IgD-negative memory B cell (primary cell): ENCODE results near the gene CAMK2G. TPM values are rescaled to one million over a fixed set of nuclear protein-coding genes. Genes with fewer than 3 reads are reported as not detected.

ENCODE experiments used
- H3K27ac Mint-ChIP-seq, 3 donors: one replicate each; pipeline ENCODE4 v1.8.0; 2020 to 2022; ENCODE audit warnings: mild to moderate bottlenecking in 3 of 3, mixed read lengths in 3 of 3, moderate library complexity in 1 of 3
- H3K27me3 Mint-ChIP-seq: one replicate; pipeline ENCODE4 v1.8.0; 2021; ENCODE audit warnings: mixed read lengths
- H3K36me3 Mint-ChIP-seq: one replicate; pipeline ENCODE4 v1.8.0; 2020; ENCODE audit warnings: mild to moderate bottlenecking, mixed read lengths
- H3K4me1 Mint-ChIP-seq, 3 donors: one replicate each; pipeline ENCODE4 v1.8.0; 2020 to 2022; ENCODE audit warnings: mixed read lengths in 3 of 3, mild to moderate bottlenecking in 1 of 3
- H3K4me3 Mint-ChIP-seq, 4 donors: one replicate each; pipeline ENCODE4 v1.8.0; 2020 to 2022; ENCODE audit warnings: mild to moderate bottlenecking in 4 of 4, mixed read lengths in 4 of 4, moderate library complexity in 3 of 4
- H3K9me3 Mint-ChIP-seq, 3 donors: one replicate each; pipeline ENCODE4 v1.8.0; 2020 to 2021; ENCODE audit warnings: mixed read lengths in 3 of 3, mild to moderate bottlenecking in 1 of 3
- polyA plus RNA-seq: library from polyadenylated mRNA; unstranded; fragments of 300-500 nt; fragmentation: Illumina TruSeq; gene quantifications from one replicate; pipeline ENCODE4 v1.2.3, GENCODE V29; 2021

Gene CAMK2G
- polyA plus RNA-seq, 1 donor from 2014 or later: 7.2 TPM

DNA sequence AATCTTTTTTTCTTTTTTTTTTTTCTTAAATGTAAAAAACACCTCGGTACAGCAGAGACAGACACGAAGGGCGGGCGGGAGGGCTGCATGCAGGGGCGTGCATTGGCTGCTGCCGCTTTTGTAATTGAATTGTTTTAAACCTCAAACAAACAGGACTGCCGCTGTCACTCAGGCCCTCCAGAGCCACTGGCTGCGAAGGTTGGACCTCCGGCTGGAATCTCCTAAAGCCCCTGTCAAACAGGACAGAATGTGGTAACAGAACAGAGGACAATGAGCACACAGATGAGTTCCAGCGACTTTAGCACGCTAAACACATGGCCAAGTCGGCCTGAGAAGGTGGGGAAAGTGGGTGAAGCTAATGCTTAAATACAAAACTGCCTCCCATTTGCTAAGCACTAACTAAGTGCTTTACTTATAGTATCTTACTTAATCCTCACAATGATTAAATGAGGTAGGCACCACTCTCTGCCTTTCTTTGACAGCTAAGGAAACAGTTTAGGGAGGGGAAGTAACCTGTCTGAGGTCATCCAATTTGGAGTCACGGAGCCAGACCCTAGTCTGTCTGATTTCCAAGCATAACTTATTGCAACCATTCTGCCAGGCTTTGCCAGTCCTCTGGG is 60.0 kb downstream of the CAMK2G start:
- H3K4me1 Mint-ChIP-seq: peaks cover 1 to 10% (median 5%) of the 10 kb centered on the region in 3 donors
- H3K4me3 Mint-ChIP-seq: peak overlapping the region in 1 of 4 donors; percentile 17
- H3K27me3 Mint-ChIP-seq: no peaks in the 10 kb centered on the region
- peaks cover 2% of the 10 kb centered on the region for H3K36me3 Mint-ChIP-seq
- peak overlapping the region in 1 of 3 donors; percentile 32 for H3K27ac Mint-ChIP-seq
- H3K9me3 Mint-ChIP-seq: no peaks in the 10 kb centered on the region

DNA sequence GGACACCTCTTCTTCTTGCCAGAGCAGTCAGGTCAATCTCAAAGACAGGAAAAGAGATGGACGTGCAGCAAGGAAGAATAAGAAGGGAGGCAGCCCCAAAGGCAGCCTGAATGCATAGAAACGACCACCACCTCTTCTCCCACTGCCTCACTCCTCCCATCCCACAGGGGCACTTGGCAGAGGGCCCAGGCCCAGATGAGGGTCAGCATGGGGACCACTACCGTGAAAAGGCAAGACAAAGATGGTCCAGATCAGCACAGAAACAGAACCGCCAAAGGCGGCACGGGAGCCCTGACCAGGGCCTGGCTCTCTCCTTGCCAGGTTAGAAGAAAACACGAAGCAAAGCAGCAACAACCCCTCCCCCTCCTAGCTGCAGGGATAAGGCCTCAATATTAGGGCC is 61.0 kb downstream of the CAMK2G start:
- Mint-ChIP-seq H3K36me3 (peaks cover 2% of the 10 kb centered on the region), H3K27ac (peak overlapping the region in 2 of 3 donors; percentile 64 to 93)

DNA sequence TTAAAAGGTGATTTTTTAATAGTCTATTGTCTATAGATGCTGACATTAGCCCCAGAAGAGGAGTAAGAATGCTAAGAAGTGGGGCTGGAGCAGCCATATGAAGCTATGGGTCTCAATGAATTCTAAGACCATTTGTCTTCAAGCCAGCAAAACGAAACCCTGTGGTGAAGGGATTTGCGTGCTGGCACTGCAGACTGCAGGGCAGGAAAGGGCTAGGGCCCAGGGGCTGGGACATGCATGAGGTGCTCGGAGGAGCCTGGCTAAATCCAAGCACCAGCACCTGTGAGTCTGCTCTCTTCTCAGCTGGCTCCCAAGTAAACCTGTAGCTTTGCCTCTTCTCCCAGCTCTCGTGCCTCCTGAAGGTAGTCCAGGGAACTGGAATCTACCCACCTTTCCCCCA is 61.7 kb downstream of the CAMK2G start:
- no peaks in the 10 kb centered on the region for H3K27me3 Mint-ChIP-seq
- peaks cover 2% of the 10 kb centered on the region for H3K36me3 Mint-ChIP-seq
- H3K4me3 Mint-ChIP-seq: peak overlapping the region in 3 of 4 donors; percentile 67 to 85 (median 72)
- peaks cover 9 to 18% (median 13%) of the 10 kb centered on the region in 3 donors for H3K4me1 Mint-ChIP-seq
- no peaks in the 10 kb centered on the region for H3K9me3 Mint-ChIP-seq
- peak overlapping the region; percentile 35 to 93 (median 83) for H3K27ac Mint-ChIP-seq

More for the DNA sequence above, 61.0 kb downstream of the CAMK2G start:
- H3K27me3 Mint-ChIP-seq: no peaks in the 10 kb centered on the region
- peaks cover 9 to 18% (median 12%) of the 10 kb centered on the region in 3 donors for H3K4me1 Mint-ChIP-seq
- no peaks in the 10 kb centered on the region for H3K9me3 Mint-ChIP-seq
- peak overlapping the region in 2 of 4 donors; percentile 12 to 85 for H3K4me3 Mint-ChIP-seq

DNA sequence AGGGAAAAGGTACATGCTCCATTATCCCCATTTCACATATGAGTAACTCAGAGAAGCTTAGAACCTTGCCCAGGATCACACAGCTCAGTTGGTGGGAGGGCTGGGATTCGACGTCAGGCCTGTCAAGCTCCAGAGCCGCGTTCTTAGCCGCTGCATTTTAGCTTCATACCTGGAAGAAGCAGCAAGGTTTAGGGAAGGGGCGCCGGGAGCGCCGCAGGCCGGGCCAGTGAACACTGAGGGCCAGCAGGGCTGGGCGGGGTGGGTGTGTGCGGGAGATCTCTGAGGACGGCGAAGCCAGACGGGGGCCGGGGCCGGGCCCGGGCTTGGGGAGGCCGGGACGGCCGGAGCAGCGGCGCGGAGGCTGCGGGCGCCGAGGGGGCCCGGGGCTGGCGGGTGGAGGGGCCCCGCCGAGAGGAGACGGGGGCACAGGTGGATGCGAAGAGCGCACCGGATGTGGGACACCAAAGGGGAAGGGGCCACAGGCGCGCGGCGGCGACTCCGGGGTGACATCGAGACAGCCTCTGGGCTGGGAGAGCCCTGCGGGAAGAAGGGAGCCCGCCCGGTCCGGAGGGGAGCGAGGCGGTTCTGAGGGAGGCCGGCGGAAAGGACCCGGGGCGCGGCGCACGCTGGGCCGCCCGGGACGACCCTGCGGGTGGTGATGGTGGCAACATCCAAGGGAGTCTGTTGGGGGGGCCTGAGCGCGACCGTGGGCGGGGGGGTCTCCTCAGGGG is 63.5 kb downstream of the CAMK2G start:
- peaks cover 1% of the 10 kb centered on the region for H3K36me3 Mint-ChIP-seq
- no peaks in the 10 kb centered on the region for H3K27me3 Mint-ChIP-seq
- no peaks in the 10 kb centered on the region for H3K9me3 Mint-ChIP-seq
- H3K27ac Mint-ChIP-seq: peak overlapping the region; percentile 30 to 95 (median 87)
- peaks cover 16 to 27% (median 18%) of the 10 kb centered on the region in 3 donors for H3K4me1 Mint-ChIP-seq
- peak overlapping the region; percentile 76 to 95 (median 90) for H3K4me3 Mint-ChIP-seq

DNA sequence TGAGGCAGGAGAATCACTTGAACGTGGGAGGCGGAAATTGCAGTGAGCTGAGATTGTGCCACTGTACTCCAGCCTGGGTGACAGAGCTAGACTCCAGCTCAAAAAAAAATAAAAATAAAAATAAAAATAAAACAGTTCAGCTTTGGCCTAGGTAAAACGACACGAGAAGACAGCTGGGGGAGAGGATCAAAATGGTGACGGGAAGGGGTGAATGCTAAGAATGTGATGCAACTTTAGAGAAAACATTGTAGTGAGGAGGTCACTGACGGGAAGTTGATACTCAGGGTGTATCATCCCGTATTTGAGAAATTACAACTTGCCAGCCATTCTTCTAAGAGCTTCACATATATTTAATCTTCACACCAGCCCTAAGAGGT is 64.0 kb downstream of the CAMK2G start:
- H3K4me1 Mint-ChIP-seq: peaks cover 18 to 27% (median 18%) of the 10 kb centered on the region in 3 donors
- peak overlapping the region; percentile 81 to 95 (median 87) for H3K27ac Mint-ChIP-seq
- H3K27me3 Mint-ChIP-seq: no peaks in the 10 kb centered on the region
- peak overlapping the region; percentile 76 to 95 (median 90) for H3K4me3 Mint-ChIP-seq
- peaks cover 2% of the 10 kb centered on the region for H3K36me3 Mint-ChIP-seq
- H3K9me3 Mint-ChIP-seq: no peaks in the 10 kb centered on the region

DNA sequence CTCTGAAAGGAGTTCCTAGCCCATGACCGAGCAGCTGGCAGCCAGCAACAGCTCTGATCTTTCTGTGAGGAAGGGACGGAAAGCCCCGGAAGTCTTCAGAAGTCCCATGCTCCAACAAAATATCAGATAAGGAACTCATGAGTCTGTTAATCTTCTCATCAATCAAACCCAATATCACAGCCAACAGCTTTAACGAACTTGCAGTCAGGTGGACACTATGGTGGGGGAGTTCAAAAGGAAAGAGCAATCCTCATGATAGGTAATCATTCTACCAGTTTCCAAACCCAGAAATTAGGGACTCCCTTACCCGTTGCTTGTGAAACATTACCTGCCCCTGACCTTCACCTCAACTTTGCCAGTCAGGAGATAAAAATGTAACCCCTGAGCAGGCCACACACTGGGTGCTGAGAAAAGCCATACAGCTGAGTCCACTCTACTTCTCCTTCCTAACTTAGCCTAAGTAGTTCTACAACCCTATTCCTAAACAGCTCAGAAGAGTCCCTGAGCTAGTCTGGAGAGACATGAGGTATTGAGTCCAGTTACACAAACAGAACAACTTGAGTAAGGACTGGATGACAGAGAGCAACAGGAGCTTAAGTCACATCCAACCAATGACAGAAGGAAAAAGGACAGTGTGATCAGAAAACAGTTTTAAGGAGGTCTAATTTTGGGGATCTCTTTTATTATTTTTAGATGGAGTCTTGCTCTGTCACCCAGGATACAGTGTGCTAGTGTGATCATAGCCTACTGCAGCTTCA is 65.1 kb downstream of the CAMK2G start:
- H3K4me1 Mint-ChIP-seq: peaks cover 18 to 27% (median 18%) of the 10 kb centered on the region in 3 donors
- H3K4me3 Mint-ChIP-seq: peak overlapping the region; percentile 70 to 82 (median 73)
- no peaks in the 10 kb centered on the region for H3K27me3 Mint-ChIP-seq
- H3K27ac Mint-ChIP-seq: peak overlapping the region; percentile 63 to 81 (median 78)
- H3K36me3 Mint-ChIP-seq: peaks cover 2% of the 10 kb centered on the region
- no peaks in the 10 kb centered on the region for H3K9me3 Mint-ChIP-seq

DNA sequence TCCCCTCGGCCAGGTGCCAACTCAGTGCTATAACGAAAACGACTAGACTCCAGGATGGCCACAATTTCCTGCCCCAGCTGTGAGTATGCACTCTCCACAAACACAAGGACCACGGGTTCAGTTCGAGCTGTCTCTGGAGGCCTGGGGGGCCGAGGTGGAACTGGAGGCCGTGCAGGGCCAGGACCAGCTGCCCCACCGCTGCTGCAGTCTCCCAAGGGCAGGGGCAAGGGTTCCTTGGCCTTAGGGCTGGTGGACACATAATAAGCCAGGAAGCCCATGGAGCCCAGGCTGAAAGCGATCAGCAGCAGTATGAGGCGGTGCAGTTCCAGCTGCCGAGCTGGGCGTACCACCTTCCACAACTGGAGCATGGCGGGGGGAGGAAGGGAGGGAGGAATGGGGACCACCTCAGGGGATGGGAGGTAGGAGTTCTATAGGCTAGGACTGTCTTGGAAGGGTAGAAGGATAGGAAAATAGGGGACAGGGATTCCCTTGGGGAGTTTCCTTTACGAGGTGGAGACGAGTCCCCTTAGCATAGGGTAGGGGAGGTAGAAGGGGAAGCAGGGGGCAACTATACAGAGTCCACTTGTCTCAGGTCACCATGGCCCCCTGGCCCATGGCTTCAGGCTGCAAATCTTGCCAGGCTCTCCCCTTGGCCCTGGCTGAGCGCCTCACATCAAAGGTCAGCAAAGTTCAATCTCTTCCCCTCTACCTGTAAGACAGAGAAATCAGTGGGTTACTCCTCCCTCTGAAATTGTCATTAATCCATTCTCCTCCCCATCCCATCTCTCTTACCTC is 66.1 kb downstream of the CAMK2G start:
- no peaks in the 10 kb centered on the region for H3K9me3 Mint-ChIP-seq
- peaks cover 6% of the 10 kb centered on the region for H3K36me3 Mint-ChIP-seq
- H3K27ac Mint-ChIP-seq: peak overlapping the region in 1 of 3 donors; percentile 81
- peak overlapping the region in 2 of 4 donors; percentile 23 to 76 for H3K4me3 Mint-ChIP-seq
- no peaks in the 10 kb centered on the region for H3K27me3 Mint-ChIP-seq
- peaks cover 24 to 35% (median 29%) of the 10 kb centered on the region in 3 donors for H3K4me1 Mint-ChIP-seq

DNA sequence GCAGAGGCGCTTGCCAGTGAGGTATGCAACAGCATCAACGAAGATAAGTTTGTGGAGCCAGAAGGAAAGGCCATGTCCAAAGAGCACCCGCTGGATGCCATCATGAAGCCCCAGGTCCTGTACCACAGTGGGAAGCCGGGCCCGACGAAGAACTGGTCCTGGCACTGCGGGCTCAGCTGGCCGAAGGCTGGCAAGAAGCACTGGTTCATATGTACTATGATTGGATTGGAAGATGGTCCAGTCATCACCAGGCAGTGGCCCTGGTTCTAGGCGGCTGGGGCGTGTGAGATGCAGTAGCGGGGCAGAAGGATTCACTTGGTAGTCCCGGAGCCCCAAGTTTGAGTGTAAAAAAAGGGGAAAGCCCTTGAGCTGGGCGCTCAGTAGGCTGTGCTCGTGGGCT is 66.9 kb downstream of the CAMK2G start:
- Mint-ChIP-seq H3K36me3 (peaks cover 6% of the 10 kb centered on the region), H3K27ac (peak overlapping the region in 1 of 3 donors; percentile 66), H3K4me3 (peak overlapping the region in 1 of 4 donors; percentile 21), H3K4me1 (peaks cover 24 to 35% (median 33%) of the 10 kb centered on the region in 3 donors), H3K9me3 (no peaks in the 10 kb centered on the region), H3K27me3 (no peaks in the 10 kb centered on the region)

DNA sequence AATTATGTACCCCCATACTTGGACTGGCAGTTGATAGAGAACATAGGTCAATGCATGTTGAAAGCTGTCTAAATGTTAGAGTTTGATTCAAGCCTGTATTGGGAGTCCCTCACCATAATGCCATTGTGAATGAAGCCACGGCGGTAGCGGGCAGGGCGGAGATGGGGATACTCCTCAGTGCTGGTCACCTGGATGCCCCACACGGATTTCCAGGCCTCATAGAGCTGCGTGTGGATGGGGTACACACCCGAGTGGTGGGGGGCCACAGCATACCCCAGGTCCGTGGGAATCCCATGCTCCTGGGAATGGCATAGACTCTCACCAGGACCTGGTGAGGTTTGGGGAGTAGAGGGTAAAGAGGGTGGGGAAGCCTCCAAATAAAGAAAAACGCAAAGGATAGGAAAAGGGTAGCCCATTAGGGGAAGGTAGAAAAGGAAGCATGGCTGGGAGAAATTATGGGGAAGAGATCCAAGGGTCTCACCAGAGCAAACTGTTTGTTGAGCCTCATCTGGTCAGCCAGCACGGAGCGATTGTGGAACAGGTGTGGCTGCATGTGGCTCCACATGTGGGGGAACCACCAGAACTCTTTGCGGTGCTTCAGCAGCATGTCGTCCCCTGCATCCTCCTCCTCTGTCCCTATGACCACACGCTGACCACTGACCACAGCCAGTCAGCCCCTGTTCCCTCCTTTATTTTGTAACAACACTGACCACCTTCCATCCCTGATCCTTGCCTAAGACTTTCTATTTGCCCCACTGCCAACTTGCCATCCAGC is 68.0 kb downstream of the CAMK2G start:
- Mint-ChIP-seq H3K27ac (peak overlapping the region in 2 of 3 donors; percentile 66 to 92), H3K27me3 (no peaks in the 10 kb centered on the region), H3K36me3 (peaks cover 8% of the 10 kb centered on the region), H3K4me1 (peaks cover 24 to 35% (median 33%) of the 10 kb centered on the region in 3 donors), H3K9me3 (no peaks in the 10 kb centered on the region), H3K4me3 (peak overlapping the region in 2 of 4 donors; percentile 6 to 48)

DNA sequence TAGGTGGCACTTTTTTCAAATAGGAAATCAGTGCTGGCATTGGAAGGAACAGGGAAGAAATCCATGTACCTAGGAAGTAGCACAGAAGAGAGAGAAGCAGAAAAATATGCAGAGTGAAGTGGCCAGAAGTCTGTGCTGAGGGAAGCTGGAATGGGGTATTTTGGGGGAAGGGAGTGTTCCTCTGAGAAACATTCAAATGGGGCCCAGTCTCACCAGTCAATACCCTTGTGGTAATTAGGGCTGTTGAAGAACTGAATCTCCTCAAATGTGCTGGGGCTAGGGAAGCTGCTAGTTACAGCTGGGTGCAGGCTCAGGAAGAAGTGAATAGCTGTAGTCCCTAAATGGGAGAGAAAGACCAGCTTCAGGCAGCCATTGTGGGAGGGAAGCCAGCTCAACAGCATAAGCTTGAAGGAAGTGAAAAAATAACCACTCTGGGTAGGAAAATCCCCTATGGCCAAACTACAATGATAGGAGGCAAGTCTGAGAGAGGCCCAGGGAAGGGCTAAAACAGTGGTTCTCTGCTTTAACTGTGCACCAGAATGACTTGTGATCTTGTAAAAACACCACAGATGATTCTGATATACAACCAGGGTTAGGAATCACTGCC is 70.6 kb downstream of the CAMK2G start:
- no peaks in the 10 kb centered on the region for H3K27me3 Mint-ChIP-seq
- peaks cover 8% of the 10 kb centered on the region for H3K36me3 Mint-ChIP-seq
- H3K4me3 Mint-ChIP-seq: peak overlapping the region in 2 of 4 donors; percentile 31 to 79
- H3K27ac Mint-ChIP-seq: peak overlapping the region; percentile 63 to 91 (median 75)
- peaks cover 14 to 26% (median 20%) of the 10 kb centered on the region in 3 donors for H3K4me1 Mint-ChIP-seq
- H3K9me3 Mint-ChIP-seq: no peaks in the 10 kb centered on the region

DNA sequence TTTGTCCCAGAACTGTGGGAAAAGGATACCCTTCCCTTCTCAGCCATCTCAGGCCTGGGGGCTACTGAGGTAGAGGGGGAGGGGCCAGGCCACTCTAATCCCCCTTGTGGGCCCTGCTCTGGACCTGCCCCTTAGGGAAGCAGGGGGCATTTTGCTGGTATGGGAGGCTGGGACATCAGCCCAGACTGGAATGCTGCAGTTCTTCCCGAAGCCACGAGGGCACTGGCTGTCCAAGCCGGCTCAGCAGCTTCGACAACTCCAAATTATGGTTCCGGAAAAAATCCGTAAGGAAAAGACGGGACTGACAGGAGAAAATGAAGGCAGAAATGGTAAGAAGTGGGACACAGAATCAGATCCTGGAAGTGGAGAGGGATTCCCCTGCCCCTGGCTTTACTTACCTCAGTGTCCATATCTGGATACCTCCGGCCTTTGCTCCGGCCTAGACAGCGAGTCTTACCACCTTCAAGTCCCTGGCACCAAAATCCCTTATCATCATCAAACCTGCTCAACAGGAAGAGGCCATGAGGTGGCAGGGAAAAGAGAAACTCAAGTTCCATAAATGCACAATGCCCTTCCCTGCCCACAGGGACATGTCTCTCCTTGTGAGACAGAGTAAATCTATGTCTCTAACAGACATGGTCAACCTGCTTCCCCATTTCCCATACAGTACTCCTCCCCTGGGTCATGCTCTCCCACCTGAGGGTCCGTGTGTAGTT is 71.9 kb downstream of the CAMK2G start:
- H3K36me3 Mint-ChIP-seq: peaks cover 8% of the 10 kb centered on the region
- H3K27ac Mint-ChIP-seq: peak overlapping the region in 2 of 3 donors; percentile 74 to 80
- H3K9me3 Mint-ChIP-seq: no peaks in the 10 kb centered on the region
- no peaks in the 10 kb centered on the region for H3K27me3 Mint-ChIP-seq
- H3K4me1 Mint-ChIP-seq: peaks cover 14 to 20% (median 16%) of the 10 kb centered on the region in 3 donors
- H3K4me3 Mint-ChIP-seq: peak overlapping the region in 1 of 4 donors; percentile 61

DNA sequence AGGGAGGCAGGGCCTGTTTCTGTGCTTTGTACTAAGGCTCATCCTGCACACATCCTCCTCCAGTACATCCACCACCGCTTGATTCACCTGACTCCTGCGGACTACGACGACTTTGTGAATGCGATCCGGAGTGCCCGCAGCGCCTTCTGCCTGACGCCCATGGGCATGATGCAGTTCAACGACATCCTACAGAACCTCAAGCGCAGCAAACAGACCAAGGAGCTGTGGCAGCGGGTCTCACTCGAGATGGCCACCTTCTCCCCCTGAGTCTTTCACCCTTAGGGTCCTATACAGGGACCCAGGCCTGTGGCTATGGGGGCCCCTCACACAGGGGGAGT is 73.1 kb downstream of the CAMK2G start:
- H3K4me1 Mint-ChIP-seq: peaks cover 8 to 18% (median 9%) of the 10 kb centered on the region in 3 donors
- H3K27ac Mint-ChIP-seq: no peak overlapping the region
- H3K27me3 Mint-ChIP-seq: no peaks in the 10 kb centered on the region
- peaks cover 8% of the 10 kb centered on the region for H3K36me3 Mint-ChIP-seq
- no peaks in the 10 kb centered on the region for H3K9me3 Mint-ChIP-seq
- no peak overlapping the region for H3K4me3 Mint-ChIP-seq
